WERI-Rb-1 (cell line): ENCODE data around the gene COQ8B.

Source experiments
- DNase-seq: peaks from one replicate; pipeline ENCODE4 v3.0.0-alpha.2; 2020
- H3K27ac ChIP-seq: fragments of 250-450 bp; sonication (Bioruptor Pico); 2 replicates; pipeline ENCODE4 v1.5.1; 2020; ENCODE audit warnings: mild to moderate bottlenecking, moderate library complexity
- H3K27me3 ChIP-seq: fragments of 250-450 bp; sonication (Bioruptor Pico); 2 replicates; pipeline ENCODE4 v1.5.1; 2021; ENCODE audit warnings: mild to moderate bottlenecking, low read depth, moderate library complexity; ENCODE audit not compliant: insufficient read depth, severe bottlenecking
- H3K36me3 ChIP-seq: fragments of 250-450 bp; sonication (Bioruptor Pico); 2 replicates; pipeline ENCODE4 v1.5.1; 2020; ENCODE audit warnings: mild to moderate bottlenecking, moderate library complexity
- H3K4me3 ChIP-seq: 2 replicates; pipeline ENCODE4 v1.5.1; 2011; ENCODE audit warnings: low read depth, mild to moderate bottlenecking, control low read depth, low read length
- H3K9me3 ChIP-seq: fragments of 250-450 bp; sonication (Bioruptor Pico); 2 replicates; pipeline ENCODE4 v1.5.1; 2021; ENCODE audit warnings: mild to moderate bottlenecking, moderate library complexity; ENCODE audit not compliant: severe bottlenecking
- TF ChIP-seq, protein P1 (sequence below): IDR thresholded peaks from 2 replicates; pipeline ENCODE4 v1.5.1; 2011; ENCODE audit warnings: low read depth, mild to moderate bottlenecking, control low read depth, inconsistent platforms, low read length

COQ8B gene

GRCh38 chr19:40744554-40745401 is 28.1 kb upstream of the COQ8B start:
- H3K4me3 ChIP-seq = no peak overlapping the region
- H3K36me3 ChIP-seq = no peaks in the 10 kb centered on the region
- H3K27me3 ChIP-seq = no peaks in the 10 kb centered on the region
- peak overlapping the region; percentile 27 for H3K27ac ChIP-seq
- H3K9me3 ChIP-seq = no peaks in the 10 kb centered on the region
- DNase-seq = peak; percentile 71
- TF ChIP-seq, protein P1, sequence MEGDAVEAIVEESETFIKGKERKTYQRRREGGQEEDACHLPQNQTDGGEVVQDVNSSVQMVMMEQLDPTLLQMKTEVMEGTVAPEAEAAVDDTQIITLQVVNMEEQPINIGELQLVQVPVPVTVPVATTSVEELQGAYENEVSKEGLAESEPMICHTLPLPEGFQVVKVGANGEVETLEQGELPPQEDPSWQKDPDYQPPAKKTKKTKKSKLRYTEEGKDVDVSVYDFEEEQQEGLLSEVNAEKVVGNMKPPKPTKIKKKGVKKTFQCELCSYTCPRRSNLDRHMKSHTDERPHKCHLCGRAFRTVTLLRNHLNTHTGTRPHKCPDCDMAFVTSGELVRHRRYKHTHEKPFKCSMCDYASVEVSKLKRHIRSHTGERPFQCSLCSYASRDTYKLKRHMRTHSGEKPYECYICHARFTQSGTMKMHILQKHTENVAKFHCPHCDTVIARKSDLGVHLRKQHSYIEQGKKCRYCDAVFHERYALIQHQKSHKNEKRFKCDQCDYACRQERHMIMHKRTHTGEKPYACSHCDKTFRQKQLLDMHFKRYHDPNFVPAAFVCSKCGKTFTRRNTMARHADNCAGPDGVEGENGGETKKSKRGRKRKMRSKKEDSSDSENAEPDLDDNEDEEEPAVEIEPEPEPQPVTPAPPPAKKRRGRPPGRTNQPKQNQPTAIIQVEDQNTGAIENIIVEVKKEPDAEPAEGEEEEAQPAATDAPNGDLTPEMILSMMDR = peak; percentile 63

DNA sequence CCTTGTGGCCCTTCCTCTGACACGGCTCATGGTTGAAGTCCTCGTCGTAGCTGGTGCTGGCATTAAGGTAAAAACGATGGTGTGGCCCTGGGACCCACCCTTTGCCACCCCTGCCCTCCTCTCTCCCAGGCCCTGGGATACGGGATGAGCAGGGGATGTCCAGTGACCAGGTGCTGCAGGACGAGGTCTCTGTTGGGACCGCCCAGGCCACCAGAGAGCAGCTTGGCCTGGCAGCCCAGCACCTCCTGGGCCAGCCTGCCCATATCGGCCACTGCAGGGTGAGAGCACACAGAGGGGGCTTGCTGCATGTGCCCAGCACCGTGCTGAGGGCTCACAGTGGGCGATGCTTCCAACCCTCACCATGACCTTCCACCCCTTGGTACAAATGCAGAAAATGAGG is 27.2 kb upstream of the COQ8B start:
- Histone ChIP-seq H3K36me3 (peaks cover 4% of the 10 kb centered on the region; the same call in 1 of the 2 replicates), H3K27ac (no peak overlapping the region), H3K9me3 (no peaks in the 10 kb centered on the region), H3K27me3 (no peaks in the 10 kb centered on the region), H3K4me3 (no peak overlapping the region)
- TF ChIP-seq, protein P1 = no peak
- DNase-seq = no peak

GRCh38 chr19:40742886-40743285 is 26.2 kb upstream of the COQ8B start:
- TF ChIP-seq, protein P1 = no peak
- no peak overlapping the region for H3K4me3 ChIP-seq

GRCh38 chr19:40742477-40742876 is 25.8 kb upstream of the COQ8B start:
- Histone ChIP-seq H3K27ac (no peak overlapping the region), H3K27me3 (no peaks in the 10 kb centered on the region), H3K36me3 (peaks cover 12% of the 10 kb centered on the region), H3K4me3 (no peak overlapping the region), H3K9me3 (no peaks in the 10 kb centered on the region)
- no peak for DNase-seq
- TF ChIP-seq, protein P1 = no peak

More at GRCh38 chr19:40742886-40743285, 26.2 kb upstream of the COQ8B start:
- Histone ChIP-seq H3K27me3 (no peaks in the 10 kb centered on the region), H3K9me3 (no peaks in the 10 kb centered on the region), H3K36me3 (peaks cover 9% of the 10 kb centered on the region; the same call in 1 of the 2 replicates), H3K27ac (no peak overlapping the region)
- no peak for DNase-seq

DNA sequence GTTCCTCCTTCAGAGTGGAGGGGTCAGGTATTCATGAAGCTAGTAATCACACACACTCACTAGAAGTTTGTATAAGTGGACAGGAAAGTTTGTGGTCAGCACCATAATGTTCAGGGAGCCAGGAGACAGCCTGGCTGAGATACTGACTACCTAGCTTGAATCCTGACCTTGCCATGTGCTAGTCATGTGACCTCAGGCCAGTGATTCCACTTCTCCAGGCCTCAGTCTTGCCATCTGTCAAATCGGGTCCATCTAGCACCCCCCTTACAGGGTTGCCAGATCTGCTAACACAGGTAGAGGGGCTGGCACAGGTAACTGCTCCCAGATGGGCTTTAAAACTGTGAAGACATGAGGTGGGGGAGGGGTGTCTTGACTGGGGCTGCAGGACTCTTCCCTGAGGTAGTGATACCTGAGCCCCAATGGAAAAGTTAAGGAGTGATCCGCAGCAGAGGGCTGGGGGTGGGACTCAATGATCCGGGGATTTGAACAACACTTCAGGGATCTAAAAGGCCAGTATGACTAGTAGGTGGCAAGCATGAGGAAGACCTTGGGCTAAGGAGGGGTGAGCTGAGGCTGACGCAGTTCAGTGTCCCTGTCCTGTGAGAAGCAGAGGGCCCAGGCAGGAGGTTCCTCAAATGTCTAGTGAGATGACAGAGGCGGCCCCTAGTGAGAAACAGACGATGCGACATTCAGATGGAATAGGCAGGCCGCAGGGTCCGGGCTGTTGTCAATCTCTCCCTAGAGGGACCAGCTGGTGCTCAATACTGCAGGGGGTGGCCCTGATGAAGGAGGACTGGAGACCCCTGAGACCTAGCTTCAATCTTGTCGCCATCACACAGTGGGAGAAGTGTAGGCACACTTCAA is 25.1 kb upstream of the COQ8B start:
- DNase-seq = peak; percentile 43
- no peaks in the 10 kb centered on the region for H3K27me3 ChIP-seq
- TF ChIP-seq, protein P1 = no peak
- no peaks in the 10 kb centered on the region for H3K9me3 ChIP-seq
- H3K4me3 ChIP-seq = no peak overlapping the region
- H3K27ac ChIP-seq = no peak overlapping the region
- H3K36me3 ChIP-seq = peaks cover 19% of the 10 kb centered on the region
